NCI-H1417 treated with DMSO at 0.1 percent for 48 hours (cell line): Measurements from ENCODE around the gene KCNIP2.

Experiments used
- DNase-seq: peaks from one replicate; lab custom pipeline; 2025; lab: John Stamatoyannopoulos, UW

The KCNIP2 gene

GRCh38 chr10:101781984-101782810, 61.4 kb downstream of the KCNIP2 start:
- DNase-seq, result no peak

GRCh38 chr10:101781655-101781983, 62.0 kb downstream of the KCNIP2 start:
- no peak for DNase-seq

- DNase-seq, result no peak
Observed at GRCh38 chr10:101780818-101781654, 62.6 kb downstream of the KCNIP2 start.

GRCh38 chr10:101780187-101780817, 63.3 kb downstream of the KCNIP2 start:
- no peak for DNase-seq

GRCh38 chr10:101779544-101780186, 63.9 kb downstream of the KCNIP2 start:
- no peak for DNase-seq

GRCh38 chr10:101778781-101779543, 64.6 kb downstream of the KCNIP2 start:
- no peak for DNase-seq

- DNase-seq, result no peak
Observed at GRCh38 chr10:101778151-101778780, 65.3 kb downstream of the KCNIP2 start.

GRCh38 chr10:101777619-101778145, 65.9 kb downstream of the KCNIP2 start:
- DNase-seq, result no peak

- no peak for DNase-seq
Observed at GRCh38 chr10:101776161-101776817, 67.3 kb downstream of the KCNIP2 start.
